Testis (tissue), 3 donors: ENCODE measurements around the gene TP53BP2. TPM values are rescaled to one million over a fixed set of nuclear protein-coding genes. Genes with fewer than 3 reads are reported as not detected.
A peak's percentile ranks its signal among the peaks of the same experiment; 100 is the strongest.

Experiments used
- DNase-seq: peaks from one replicate; pipeline ENCODE4 v3.0.0-alpha.2; 2019
- H3K27ac ChIP-seq, 2 donors: fragments of 200-600 bp; sonication (generic); one replicate each; pipeline ENCODE4 v1.5.1; 2019
- H3K27me3 ChIP-seq: fragments of 200-600 bp; sonication (generic); one replicate; pipeline ENCODE4 v1.5.1; 2019
- H3K36me3 ChIP-seq: fragments of 200-600 bp; sonication (generic); one replicate; pipeline ENCODE4 v1.5.1; 2017; ENCODE audit warnings: low read depth; ENCODE audit errors: missing control alignments
- H3K4me1 ChIP-seq: fragments of 200-600 bp; sonication (generic); one replicate; pipeline ENCODE4 v1.5.1; 2019
- H3K4me3 ChIP-seq, 2 donors: fragments of 200-600 bp; sonication (generic); one replicate each; pipeline ENCODE4 v1.5.1; 2017 to 2019
- H3K9me3 ChIP-seq: fragments of 200-600 bp; sonication (generic); one replicate; pipeline ENCODE4 v1.5.1; 2017
- POLR2A ChIP-seq: fragments of 450-650 bp; IDR thresholded peaks from one replicate; pipeline ENCODE4 v1.6.1; 2017; ENCODE audit warnings: antibody characterized with exemption, mild to moderate bottlenecking, moderate library complexity
- WGBS, 2 donors: methylation state at CpG; one replicate each; pipeline ENCODE4 v1.1.5; 2018; 5-methylcytosine and 5-hydroxymethylcytosine counted together
- intact Hi-C: fragments of 100-400 bp; cut with DNase I; formaldehyde crosslinking; loops from one replicate; pipeline ENCODE4 v1.15.1; 2023; ENCODE audit warnings: low total_unique reads
- polyA plus RNA-seq: library from polyadenylated mRNA; stranded (reverse); fragments of 350-450 nt; fragmentation: Illumina TruSeq; extraction: RNeasy Lipid Tissue Mini Kit (QIAGEN cat#74804); gene quantifications from one replicate; pipeline ENCODE4 v1.2.3, GENCODE V29; 2014; ENCODE audit warnings: low read depth, low replicate concordance; ENCODE audit not compliant: insufficient read depth
- total RNA-seq, 2 donors: library from RNA; depleted of rRNA; stranded (reverse); fragments of >200 nt; gene quantifications; one replicate each; pipeline ENCODE4 v1.2.3, GENCODE V29; 2016
- TF ChIP-seq, protein P1 (sequence below), 3 experiments: fragments of 450-650 bp in 2 of 3; fragments of 200-600 bp in 1 of 3; sonication (generic) in 1 of 3; IDR thresholded peaks; one replicate each; pipeline ENCODE4 v1.5.1; 2016 to 2019; ENCODE audit warnings: antibody characterized with exemption in 3 of 3, mild to moderate bottlenecking in 2 of 3, moderate library complexity in 1 of 3

TP53BP2 gene
- total and polyA plus RNA-seq, 3 donors from 2014 or later, result 29.6 to 99.3 (median 64.3) TPM

DNA sequence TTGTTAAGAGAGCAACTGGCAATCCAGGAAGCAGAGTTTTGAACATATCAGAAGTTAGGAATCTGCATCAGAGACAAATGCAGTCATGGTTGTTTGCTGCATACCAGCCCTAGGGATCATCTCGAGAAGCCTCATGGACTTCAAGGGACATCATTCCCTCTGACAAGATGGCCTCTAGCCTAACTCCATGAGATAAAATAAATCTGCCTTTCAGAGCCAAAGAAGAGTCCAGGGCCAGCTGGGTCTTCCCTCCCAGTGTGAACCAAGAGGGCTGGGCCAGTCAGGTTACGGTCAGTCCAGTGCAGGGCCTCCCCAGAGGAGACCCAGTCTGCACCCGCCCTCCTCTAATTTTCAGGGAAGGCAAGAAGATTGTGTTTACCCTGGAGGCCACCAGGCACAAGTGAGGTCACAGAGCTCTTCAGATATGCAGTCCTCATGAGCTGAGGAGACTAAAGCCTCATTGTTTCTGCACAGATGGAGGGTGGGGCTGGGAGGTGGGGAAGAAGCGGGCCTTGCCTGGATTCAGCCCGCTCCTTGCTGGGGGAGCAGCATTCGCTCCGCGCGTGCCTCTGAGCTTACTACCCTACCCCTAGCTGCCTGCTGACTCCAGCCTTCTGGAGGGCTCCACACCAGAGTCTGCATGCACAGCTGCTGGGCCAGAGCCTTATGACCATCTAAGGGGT, 80.6 kb downstream of the TP53BP2 start:
- TF ChIP-seq POLR2A, result no peak
- TF ChIP-seq, protein P1, sequence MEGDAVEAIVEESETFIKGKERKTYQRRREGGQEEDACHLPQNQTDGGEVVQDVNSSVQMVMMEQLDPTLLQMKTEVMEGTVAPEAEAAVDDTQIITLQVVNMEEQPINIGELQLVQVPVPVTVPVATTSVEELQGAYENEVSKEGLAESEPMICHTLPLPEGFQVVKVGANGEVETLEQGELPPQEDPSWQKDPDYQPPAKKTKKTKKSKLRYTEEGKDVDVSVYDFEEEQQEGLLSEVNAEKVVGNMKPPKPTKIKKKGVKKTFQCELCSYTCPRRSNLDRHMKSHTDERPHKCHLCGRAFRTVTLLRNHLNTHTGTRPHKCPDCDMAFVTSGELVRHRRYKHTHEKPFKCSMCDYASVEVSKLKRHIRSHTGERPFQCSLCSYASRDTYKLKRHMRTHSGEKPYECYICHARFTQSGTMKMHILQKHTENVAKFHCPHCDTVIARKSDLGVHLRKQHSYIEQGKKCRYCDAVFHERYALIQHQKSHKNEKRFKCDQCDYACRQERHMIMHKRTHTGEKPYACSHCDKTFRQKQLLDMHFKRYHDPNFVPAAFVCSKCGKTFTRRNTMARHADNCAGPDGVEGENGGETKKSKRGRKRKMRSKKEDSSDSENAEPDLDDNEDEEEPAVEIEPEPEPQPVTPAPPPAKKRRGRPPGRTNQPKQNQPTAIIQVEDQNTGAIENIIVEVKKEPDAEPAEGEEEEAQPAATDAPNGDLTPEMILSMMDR (IDR thresholded peaks at IDR 0.05), result no peak
- Histone ChIP-seq H3K27me3 (no peaks in the 10 kb centered on the region), H3K4me3 (no peak overlapping the region), H3K9me3 (no peaks in the 10 kb centered on the region), H3K4me1 (peaks cover 10% of the 10 kb centered on the region), H3K36me3 (no peaks in the 10 kb centered on the region), H3K27ac (peak overlapping the region; percentile 46 to 86)
- WGBS, 2 donors, result 40 to 51% methylated on average over 1 to 9 of the region's 9 CpGs
- DNase-seq, result peak; percentile 90
- intact Hi-C loops, result no loop called here

DNA sequence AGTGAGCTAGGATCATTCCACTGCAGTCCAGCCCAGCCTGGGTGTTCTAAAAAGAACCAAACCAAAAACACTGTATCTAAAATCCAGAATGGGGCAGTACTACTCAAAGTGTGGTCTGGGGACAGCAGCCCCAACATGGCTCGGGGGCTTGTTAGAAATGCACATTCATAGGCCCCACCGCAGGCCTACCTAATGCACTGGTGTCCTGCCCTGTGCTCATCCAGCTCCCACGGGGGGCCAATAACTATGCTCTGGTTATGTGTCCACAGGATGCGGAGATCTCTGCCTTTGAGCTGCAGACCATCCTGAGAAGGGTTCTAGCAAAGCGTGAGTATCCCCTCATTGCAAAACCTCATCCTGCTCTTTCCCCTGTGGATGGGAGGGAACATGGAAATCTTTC, 81.9 kb downstream of the TP53BP2 start:
- intact Hi-C loops, result no loop called here
- DNase-seq, result no peak
- Histone ChIP-seq H3K27ac (peak overlapping the region in 1 of 2 donors; percentile 86), H3K9me3 (no peaks in the 10 kb centered on the region), H3K27me3 (no peaks in the 10 kb centered on the region), H3K4me1 (peaks cover 10% of the 10 kb centered on the region), H3K4me3 (no peak overlapping the region), H3K36me3 (no peaks in the 10 kb centered on the region)
- 93 to 95% methylated on average over 5 of the region's 5 CpGs for WGBS, 2 donors
- TF ChIP-seq POLR2A, result no peak
- TF ChIP-seq, protein P1 (IDR thresholded peaks at IDR 0.05), result no peak

DNA sequence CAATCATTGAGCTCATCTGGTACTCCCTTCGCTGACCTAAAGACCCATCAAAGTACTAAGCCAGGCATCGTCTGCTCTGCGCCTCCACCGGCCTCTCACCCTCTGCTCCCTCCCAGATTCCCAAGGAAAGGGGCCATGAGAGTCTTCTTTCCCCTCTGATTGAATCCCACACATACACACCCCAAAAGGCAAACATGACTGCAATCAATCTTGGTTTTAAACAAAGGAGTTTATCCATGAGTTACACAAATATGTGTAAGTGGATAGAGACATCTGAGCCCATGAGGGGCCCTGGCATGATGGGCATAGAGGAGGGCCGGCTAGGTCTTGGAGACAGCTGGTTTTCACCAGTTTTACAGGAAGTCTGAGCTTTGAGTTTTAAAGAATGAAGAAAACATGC, 82.5 kb downstream of the TP53BP2 start:
- no peak for DNase-seq
- no peaks in the 10 kb centered on the region for H3K9me3 ChIP-seq
- H3K4me1 ChIP-seq, result peaks cover 10% of the 10 kb centered on the region
- H3K4me3 ChIP-seq, result no peak overlapping the region
- TF ChIP-seq, protein P1 (IDR thresholded peaks at IDR 0.05), result no peak
- no peak for TF ChIP-seq POLR2A
- H3K36me3 ChIP-seq, result no peaks in the 10 kb centered on the region
- no peaks in the 10 kb centered on the region for H3K27me3 ChIP-seq
- H3K27ac ChIP-seq, result no peak overlapping the region
- WGBS, 2 donors, result 91 to 94% methylated on average over 5 of the region's 5 CpGs
- intact Hi-C loops, result no loop called here

DNA sequence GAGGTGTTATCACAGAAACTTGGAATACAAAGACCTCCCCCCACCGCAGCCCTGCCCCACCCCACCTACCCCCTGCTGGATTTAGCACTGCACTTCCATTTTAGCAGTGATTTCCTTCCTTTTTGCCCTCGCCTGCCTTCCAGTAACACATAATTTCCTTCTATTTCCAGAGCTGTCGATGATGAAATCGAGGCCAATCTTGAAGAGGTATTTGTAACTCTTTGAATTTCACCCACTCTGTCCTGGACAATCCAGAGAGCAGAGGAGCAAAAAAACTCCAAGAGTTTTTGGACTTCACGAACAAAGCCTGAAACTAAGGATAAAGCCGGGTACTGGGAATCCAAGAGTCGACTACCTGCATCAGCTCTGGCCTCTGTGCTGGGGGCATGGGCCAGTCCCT, 84.3 kb downstream of the TP53BP2 start:
- Histone ChIP-seq H3K9me3 (no peaks in the 10 kb centered on the region), H3K36me3 (no peaks in the 10 kb centered on the region), H3K27me3 (no peaks in the 10 kb centered on the region), H3K27ac (no peak overlapping the region), H3K4me3 (no peak overlapping the region), H3K4me1 (peaks cover 10% of the 10 kb centered on the region)
- DNase-seq, result no peak
- WGBS, 2 donors, result 72 to 81% methylated on average over 7 of the region's 7 CpGs
- intact Hi-C loops, result no loop called here
- TF ChIP-seq, protein P1 (IDR thresholded peaks at IDR 0.05), result no peak
- TF ChIP-seq POLR2A, result no peak

DNA sequence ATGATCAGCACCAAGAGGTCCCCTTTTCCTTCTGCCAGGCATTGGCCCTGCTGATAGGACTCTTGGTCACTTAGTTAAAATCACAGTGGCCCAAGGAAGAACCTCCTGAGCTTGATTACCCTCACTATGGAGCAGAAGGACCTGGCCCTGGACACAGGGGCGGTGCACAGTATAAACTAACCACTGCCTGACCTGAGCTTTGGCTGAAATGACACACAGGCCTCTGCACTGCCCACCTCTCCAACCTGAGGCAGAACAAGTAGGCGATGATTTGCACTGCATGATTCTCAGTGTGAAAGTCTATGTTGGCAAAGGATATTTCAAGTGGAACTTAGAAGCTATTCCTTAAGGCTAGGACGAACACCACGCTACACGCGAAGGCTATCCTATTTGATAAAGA, 84.9 kb downstream of the TP53BP2 start:
- H3K4me1 ChIP-seq, result peaks cover 10% of the 10 kb centered on the region
- no peak overlapping the region for H3K27ac ChIP-seq
- WGBS, 2 donors, result 69 to 81% methylated on average over 6 of the region's 6 CpGs
- no peaks in the 10 kb centered on the region for H3K9me3 ChIP-seq
- H3K36me3 ChIP-seq, result no peaks in the 10 kb centered on the region
- no peak for DNase-seq
- TF ChIP-seq, protein P1 (IDR thresholded peaks at IDR 0.05), result no peak
- TF ChIP-seq POLR2A, result no peak
- no peak overlapping the region for H3K4me3 ChIP-seq
- H3K27me3 ChIP-seq, result no peaks in the 10 kb centered on the region
- intact Hi-C loops, result no loop called here
